Astrocyte (in vitro differentiated cells and primary cell): Measurements from ENCODE around the gene SULT6B1. TPM values are rescaled to one million over a fixed set of nuclear protein-coding genes. Genes with fewer than 3 reads are reported as not detected.
A peak's percentile ranks its signal among the peaks of the same experiment; 100 is the strongest.

Experiments used
- DNase-seq: peaks from one replicate; pipeline ENCODE4 v3.0.0-alpha.2; 2010; ENCODE audit warnings: low read depth
- FAIRE-seq: peaks from 2 replicates; lab custom pipeline; 2011; peaks lifted over from hg19 to GRCh38; lab: Jason Lieb, UNC
- H2AFZ ChIP-seq: 2 replicates; pipeline ENCODE4 v1.6.0; 2012; ENCODE audit warnings: low read depth, low read length, inconsistent platforms
- H3K27ac ChIP-seq: 2 replicates; pipeline ENCODE4 v1.5.1; 2011; ENCODE audit warnings: low read depth, low read length, inconsistent platforms
- H3K27me3 ChIP-seq: 2 replicates; pipeline ENCODE4 v1.6.0; 2011; ENCODE audit warnings: low read length, inconsistent platforms; ENCODE audit not compliant: insufficient read depth
- H3K36me3 ChIP-seq: 2 replicates; pipeline ENCODE4 v1.5.1; 2011; ENCODE audit warnings: low read length, inconsistent platforms; ENCODE audit not compliant: insufficient read depth
- H3K4me1 ChIP-seq: 2 replicates; pipeline ENCODE4 v1.5.1; 2011; ENCODE audit warnings: low read length, inconsistent platforms; ENCODE audit not compliant: insufficient read depth
- H3K4me2 ChIP-seq: 2 replicates; pipeline ENCODE4 v1.6.0; 2012; ENCODE audit warnings: low read length, inconsistent platforms
- H3K4me3 ChIP-seq: 2 replicates; pipeline ENCODE4 v1.5.1; 2011; ENCODE audit warnings: low read depth, mild to moderate bottlenecking, low read length, inconsistent platforms; ENCODE audit not compliant: insufficient read depth
- H3K79me2 ChIP-seq: 2 replicates; pipeline ENCODE4 v1.6.0; 2012; ENCODE audit warnings: mild to moderate bottlenecking, low read length, inconsistent platforms; ENCODE audit not compliant: insufficient read depth
- H3K9ac ChIP-seq: 2 replicates; pipeline ENCODE4 v1.6.0; 2012; ENCODE audit warnings: mild to moderate bottlenecking, low read length, inconsistent platforms
- H3K9me3 ChIP-seq: 2 replicates; pipeline ENCODE4 v1.5.1; 2012; ENCODE audit warnings: low read depth, mild to moderate bottlenecking, low read length, inconsistent platforms; ENCODE audit not compliant: insufficient read depth
- H4K20me1 ChIP-seq: 2 replicates; pipeline ENCODE4 v1.6.0; 2012; ENCODE audit warnings: low read length, inconsistent platforms; ENCODE audit not compliant: insufficient read depth
- H3K27ac Mint-ChIP-seq: one replicate; pipeline ENCODE4 v1.8.0; 2021; ENCODE audit warnings: mild to moderate bottlenecking, mixed read lengths; ENCODE audit not compliant: unreplicated experiment
- H3K27me3 Mint-ChIP-seq: one replicate; pipeline ENCODE4 v1.8.0; 2021; ENCODE audit warnings: low read depth, mixed read lengths; ENCODE audit not compliant: unreplicated experiment
- H3K36me3 Mint-ChIP-seq: one replicate; pipeline ENCODE4 v1.8.0; 2021; ENCODE audit warnings: low read depth, mixed read lengths; ENCODE audit not compliant: unreplicated experiment
- H3K4me1 Mint-ChIP-seq: one replicate; pipeline ENCODE4 v1.8.0; 2021; ENCODE audit warnings: low read depth, mixed read lengths; ENCODE audit not compliant: unreplicated experiment
- H3K4me3 Mint-ChIP-seq: one replicate; pipeline ENCODE4 v1.8.0; 2021; ENCODE audit warnings: mild to moderate bottlenecking, moderate library complexity, mixed read lengths; ENCODE audit not compliant: unreplicated experiment
- H3K9me3 Mint-ChIP-seq: one replicate; pipeline ENCODE4 v1.8.0; 2021; ENCODE audit warnings: mild to moderate bottlenecking, mixed read lengths; ENCODE audit not compliant: unreplicated experiment
- CTCF ChIP-seq: IDR thresholded peaks from 2 replicates; pipeline ENCODE4 v1.5.1; 2011; ENCODE audit warnings: low read depth, mild to moderate bottlenecking, inconsistent platforms, low read length, moderate library complexity; ENCODE audit not compliant: insufficient read depth
- EZH2 ChIP-seq: IDR thresholded peaks from 2 replicates; pipeline ENCODE4 v1.6.1; 2012; ENCODE audit warnings: mild to moderate bottlenecking, low read length, inconsistent platforms; ENCODE audit not compliant: insufficient read depth
- total RNA-seq: library from RNA; stranded (reverse); gene quantifications from 2 replicates; pipeline ENCODE4 v1.2.1, GENCODE V29; 2021

The SULT6B1 gene
- total RNA-seq, 1 donor from 2014 or later, result not detected

GRCh38 chr2:37153224-37153623 lies 35.2 kb downstream of the SULT6B1 start:
- H3K9me3 Mint-ChIP-seq, result no peaks in the 10 kb centered on the region
- H3K4me3 Mint-ChIP-seq, result peak overlapping the region; percentile 47
- TF ChIP-seq CTCF, result no peak
- TF ChIP-seq EZH2, result no peak

GRCh38 chr2:37149626-37150322 lies 38.7 kb downstream of the SULT6B1 start:
- Mint-ChIP-seq H3K27ac (no peak overlapping the region), H3K4me3 (no peak overlapping the region), H3K4me1 (peaks cover 27% of the 10 kb centered on the region), H3K9me3 (no peaks in the 10 kb centered on the region), H3K36me3 (peaks cover 13% of the 10 kb centered on the region), H3K27me3 (no peaks in the 10 kb centered on the region)
- peaks cover 49% of the 10 kb centered on the region for H3K79me2 ChIP-seq
- TF ChIP-seq CTCF, result no peak
- TF ChIP-seq EZH2, result no peak
- H3K4me2 ChIP-seq, result no peak overlapping the region
- no peaks in the 10 kb centered on the region for H3K27me3 ChIP-seq
- H3K36me3 ChIP-seq, result peaks cover 20% of the 10 kb centered on the region
- FAIRE-seq, result no peak
- H3K9me3 ChIP-seq, result no peaks in the 10 kb centered on the region
- no peak for DNase-seq
- H3K4me1 ChIP-seq, result no peaks in the 10 kb centered on the region
- H2AFZ ChIP-seq, result no peak overlapping the region
- peaks cover 25% of the 10 kb centered on the region for H4K20me1 ChIP-seq
- no peak overlapping the region for H3K9ac ChIP-seq
- H3K27ac ChIP-seq, result no peak overlapping the region
- no peak overlapping the region for H3K4me3 ChIP-seq

More at GRCh38 chr2:37153224-37153623, 35.2 kb downstream of the SULT6B1 start:
- Histone ChIP-seq H3K4me3 (no peak overlapping the region), H3K27ac (no peak overlapping the region), H4K20me1 (peaks cover 35% of the 10 kb centered on the region), H2AFZ (no peak overlapping the region), H3K9ac (no peak overlapping the region), H3K27me3 (no peaks in the 10 kb centered on the region), H3K4me1 (peaks cover 10% of the 10 kb centered on the region), H3K9me3 (no peaks in the 10 kb centered on the region), H3K4me2 (no peak overlapping the region), H3K79me2 (peaks cover 68% of the 10 kb centered on the region), H3K36me3 (peaks cover 9% of the 10 kb centered on the region)
- Mint-ChIP-seq H3K27me3 (no peaks in the 10 kb centered on the region), H3K27ac (no peak overlapping the region), H3K36me3 (peaks cover 14% of the 10 kb centered on the region), H3K4me1 (peaks cover 33% of the 10 kb centered on the region)
- DNase-seq, result no peak
- no peak for FAIRE-seq

GRCh38 chr2:37148325-37148724 lies 40.1 kb downstream of the SULT6B1 start:
- no peaks in the 10 kb centered on the region for H3K9me3 ChIP-seq
- peaks cover 38% of the 10 kb centered on the region for H3K79me2 ChIP-seq
- H3K9ac ChIP-seq, result no peak overlapping the region
- no peaks in the 10 kb centered on the region for H3K27me3 Mint-ChIP-seq
- no peak for TF ChIP-seq CTCF
- TF ChIP-seq EZH2, result no peak
- H3K36me3 Mint-ChIP-seq, result peaks cover 9% of the 10 kb centered on the region
- H3K4me1 ChIP-seq, result no peaks in the 10 kb centered on the region
- H3K4me2 ChIP-seq, result no peak overlapping the region
- no peak for DNase-seq
- no peak overlapping the region for H3K27ac ChIP-seq
- H2AFZ ChIP-seq, result no peak overlapping the region
- no peaks in the 10 kb centered on the region for H3K27me3 ChIP-seq
- no peak overlapping the region for H3K4me3 Mint-ChIP-seq
- H3K27ac Mint-ChIP-seq, result no peak overlapping the region
- peaks cover 25% of the 10 kb centered on the region for H3K4me1 Mint-ChIP-seq
- peaks cover 20% of the 10 kb centered on the region for H3K36me3 ChIP-seq
- FAIRE-seq, result no peak
- peaks cover 25% of the 10 kb centered on the region for H4K20me1 ChIP-seq
- no peaks in the 10 kb centered on the region for H3K9me3 Mint-ChIP-seq
- H3K4me3 ChIP-seq, result no peak overlapping the region
